HG03520 (cell line): ENCODE data around the gene ST3GAL5.
"Not testable (repeated sequence)": the region's sequence is repeated elsewhere in the genome, so short reads cannot be mapped to it uniquely, and the experiment has no call there.

Experiments
- ATAC-seq: cut with Tn5 transposase; IDR thresholded peaks from one replicate; pipeline ENCODE4 v1.9.1; 2021; ENCODE audit warnings: mild to moderate bottlenecking, moderate library complexity; ENCODE audit not compliant: unreplicated experiment

The ST3GAL5 gene

DNA sequence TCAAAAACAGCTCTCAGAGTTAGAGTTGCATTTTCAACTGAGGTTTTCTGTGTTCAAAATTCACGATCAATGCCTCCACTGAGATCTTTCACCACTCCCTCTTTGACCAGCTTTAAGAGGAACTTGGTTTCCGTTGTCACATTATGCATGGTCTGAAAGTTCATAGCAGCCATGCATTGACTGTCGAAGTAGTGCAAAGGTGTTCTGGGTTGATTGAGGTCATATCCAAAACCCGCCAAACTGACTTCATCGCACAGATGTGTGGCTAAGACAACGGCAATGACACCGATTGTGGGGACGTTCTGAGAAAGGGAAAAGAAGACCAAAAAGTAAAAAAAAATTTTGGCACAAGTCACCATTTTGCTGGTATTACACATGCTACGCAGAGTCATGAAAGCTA, 48.7 kb downstream of the ST3GAL5 start:
- ATAC-seq, result no peak

DNA sequence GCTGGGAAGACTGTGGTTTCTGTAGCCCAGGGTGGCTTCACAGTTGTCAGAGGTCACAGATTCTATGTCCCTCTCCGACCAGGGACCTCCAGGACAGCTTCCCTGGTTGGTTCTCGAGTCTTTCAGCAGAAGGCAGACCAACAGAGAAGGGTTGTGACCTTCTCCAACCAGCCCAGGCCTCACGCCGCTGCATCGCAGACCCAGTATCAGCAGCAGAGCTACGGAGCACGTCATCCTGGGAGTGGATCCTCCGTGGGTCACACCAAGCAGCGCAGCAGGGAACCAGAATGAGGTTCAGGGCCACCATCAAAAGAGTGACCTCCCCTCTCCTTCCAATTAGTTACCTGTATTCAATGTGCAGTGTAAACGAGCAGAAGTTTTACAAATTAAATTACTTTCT, 49.3 kb downstream of the ST3GAL5 start:
- ATAC-seq, result no peak

DNA sequence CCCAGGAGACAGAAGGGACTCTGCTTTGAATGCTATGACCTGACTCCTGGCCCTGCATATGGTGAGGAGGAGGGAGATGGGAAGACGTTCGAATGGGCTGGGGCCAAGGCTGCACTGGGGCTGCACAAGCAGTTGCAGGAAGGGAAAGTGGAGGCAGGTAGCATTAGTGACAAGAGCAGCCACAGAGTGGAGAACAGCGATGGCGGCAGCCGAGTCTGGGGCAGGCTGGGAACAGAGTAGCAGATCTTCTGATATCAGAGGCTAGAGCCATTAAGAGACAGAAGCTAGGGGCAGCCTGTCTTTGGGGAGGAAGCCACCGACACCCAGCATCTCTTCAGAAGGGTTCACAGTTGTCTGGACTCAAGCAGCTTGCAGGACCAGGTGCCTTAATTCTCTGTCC, 50.1 kb downstream of the ST3GAL5 start:
- no peak for ATAC-seq

DNA sequence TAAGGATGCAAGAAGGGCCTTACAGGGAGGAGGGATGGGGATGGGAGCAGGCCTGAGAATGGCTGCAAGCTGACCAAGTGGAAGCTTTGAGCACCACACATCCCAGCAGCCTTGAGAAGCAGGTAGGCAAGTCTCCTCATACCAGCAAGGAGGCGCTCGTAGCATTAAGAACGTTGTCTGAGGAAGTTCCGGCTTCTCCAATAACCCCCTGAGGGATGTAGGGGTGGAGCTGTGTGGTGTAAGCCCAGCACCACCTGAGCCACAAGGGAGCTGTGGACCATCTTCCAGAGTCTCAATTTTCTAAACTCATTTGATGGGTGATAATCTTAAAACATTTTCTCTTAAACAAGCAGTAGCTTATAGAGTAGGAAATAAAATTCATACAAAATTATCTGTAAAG, 50.6 kb downstream of the ST3GAL5 start:
- no peak for ATAC-seq

DNA sequence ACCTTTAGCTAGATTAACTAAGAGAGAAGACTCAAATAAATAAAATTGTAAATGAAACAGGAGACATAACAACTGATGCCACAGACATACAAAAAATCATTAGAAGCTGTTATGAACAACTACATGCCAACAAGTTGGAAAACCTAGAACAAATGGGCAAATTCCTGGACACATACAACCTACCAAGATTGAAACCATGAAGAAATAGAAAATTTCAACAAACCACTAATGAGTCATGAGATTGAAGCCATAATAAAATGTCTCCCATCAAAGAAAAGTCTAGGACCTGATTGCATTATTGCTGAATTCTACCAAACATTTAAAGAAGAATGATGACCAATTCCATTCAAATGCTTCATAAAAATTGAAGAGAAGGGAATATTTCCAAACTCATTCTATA, 54.3 kb downstream of the ST3GAL5 start:
- no peak for ATAC-seq

DNA sequence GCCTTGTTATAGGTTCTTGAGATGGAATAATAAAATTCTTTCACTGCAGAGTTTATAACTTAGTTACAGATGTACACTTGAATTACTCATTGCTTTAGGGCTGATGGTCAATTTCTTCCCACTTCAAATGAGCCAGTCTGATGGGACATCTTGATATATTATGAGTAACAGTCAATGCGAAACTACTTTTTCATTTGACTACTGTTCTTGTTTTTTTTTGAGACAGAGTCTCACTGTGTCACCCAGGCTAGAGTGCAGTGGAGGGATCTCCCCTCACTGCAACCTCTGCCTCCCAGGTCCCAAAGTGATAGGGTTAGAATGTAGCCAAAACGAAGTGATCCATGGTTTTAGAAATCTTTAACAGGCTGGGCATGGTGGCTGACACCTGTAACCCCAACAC, 57.1 kb downstream of the ST3GAL5 start:
- no peak for ATAC-seq

DNA sequence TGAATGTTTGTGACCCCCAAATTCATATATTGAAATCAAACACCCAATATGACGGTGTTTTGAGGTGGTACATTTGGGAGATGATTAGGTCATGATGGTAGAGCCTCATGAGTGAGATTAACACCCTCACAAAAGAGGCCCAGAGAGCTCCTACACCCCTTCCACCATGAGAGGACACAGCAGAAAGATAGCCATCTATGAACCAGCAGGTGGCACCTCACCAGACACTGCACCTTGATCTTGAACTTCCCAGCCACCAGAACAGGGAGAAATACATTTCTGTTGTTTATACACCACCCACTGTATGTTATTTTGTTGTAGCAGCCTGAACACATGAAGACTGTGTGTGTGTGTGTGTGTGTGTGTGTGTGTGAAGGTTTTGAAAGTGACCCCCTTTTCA, 58.1 kb downstream of the ST3GAL5 start:
- no peak for ATAC-seq

DNA sequence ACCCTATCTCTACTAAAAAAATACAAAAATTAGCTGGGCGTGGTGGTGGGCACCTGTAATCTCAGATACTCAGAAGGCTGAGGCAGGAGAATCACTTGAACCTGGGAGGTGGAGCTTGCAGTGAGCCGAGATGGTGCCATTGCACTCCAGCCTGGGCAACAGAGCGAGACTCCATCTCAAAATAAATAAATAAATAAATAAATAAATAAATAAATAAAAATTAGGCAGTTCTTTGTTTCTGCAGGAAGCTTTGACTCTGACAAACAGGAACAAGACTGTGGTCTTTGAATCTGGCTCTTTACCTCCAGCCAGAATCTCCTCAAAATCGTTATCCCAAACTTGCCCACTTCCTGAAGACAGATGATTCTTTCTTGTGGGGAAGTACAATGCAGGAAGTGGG, 59.4 kb downstream of the ST3GAL5 start:
- not testable (repeated sequence) for ATAC-seq

DNA sequence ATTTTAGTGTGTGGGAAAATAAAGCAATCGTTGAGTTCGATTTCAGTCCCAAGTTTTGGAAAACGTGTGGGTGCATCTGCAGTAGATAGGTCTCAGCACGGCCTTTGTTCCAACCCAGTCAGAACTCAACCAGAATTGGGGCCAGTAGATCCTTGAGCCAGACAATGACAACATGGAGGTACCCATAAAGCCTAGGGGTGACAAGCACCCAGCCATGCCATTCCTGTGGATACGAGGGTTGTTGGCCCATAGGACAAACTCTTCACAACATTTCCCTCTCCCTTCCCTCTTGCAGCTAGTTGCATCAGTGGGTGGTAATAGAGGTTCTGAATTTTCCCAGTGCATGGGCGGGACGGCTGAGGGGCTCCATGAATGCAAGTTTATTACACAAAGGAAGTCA, 60.1 kb downstream of the ST3GAL5 start:
- ATAC-seq, result no peak

- ATAC-seq, result no peak
Observed at GRCh38 chr2:85827879-85828569, 60.8 kb downstream of the ST3GAL5 start.

GRCh38 chr2:85826990-85827878, 61.6 kb downstream of the ST3GAL5 start:
- ATAC-seq, result no peak

DNA sequence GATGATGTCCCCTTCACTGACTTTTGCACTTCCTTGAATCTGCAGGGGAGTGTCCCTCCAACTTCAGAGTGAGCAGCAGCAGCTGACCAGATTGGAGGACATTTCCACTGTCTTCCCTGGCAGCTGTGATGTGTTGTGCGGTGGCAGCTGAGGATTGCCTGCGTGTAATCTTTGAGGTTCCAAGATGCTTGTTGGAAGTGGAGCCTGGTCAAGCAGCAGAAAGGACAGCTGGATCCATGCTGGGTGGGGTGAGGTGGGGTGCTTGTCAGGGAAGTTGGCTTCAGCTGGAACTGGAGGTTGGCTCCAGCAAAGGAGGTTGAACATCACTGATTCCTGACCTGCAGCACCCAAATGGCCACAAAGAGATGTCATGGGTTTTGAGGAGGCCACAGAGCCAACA, 64.8 kb downstream of the ST3GAL5 start:
- ATAC-seq, result no peak

DNA sequence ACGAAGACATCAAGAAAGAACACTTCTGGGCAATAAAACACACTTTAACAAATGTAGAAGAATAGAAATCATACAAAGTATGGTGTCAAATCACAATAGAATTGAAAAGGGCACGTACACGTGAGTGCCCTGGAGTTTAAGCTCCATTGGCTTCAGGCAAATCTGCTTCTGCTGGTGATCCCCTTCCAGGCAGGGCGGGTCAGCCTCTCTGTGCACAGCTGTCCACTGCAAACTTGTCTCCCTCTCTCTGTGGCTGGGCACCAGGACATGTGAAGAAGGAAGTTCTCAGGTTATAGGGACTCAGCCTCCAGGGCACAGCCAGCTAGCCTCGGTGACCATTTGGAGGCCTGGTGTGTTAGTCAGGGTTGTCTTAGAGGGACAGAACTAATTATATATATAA, 66.0 kb downstream of the ST3GAL5 start:
- no peak for ATAC-seq

DNA sequence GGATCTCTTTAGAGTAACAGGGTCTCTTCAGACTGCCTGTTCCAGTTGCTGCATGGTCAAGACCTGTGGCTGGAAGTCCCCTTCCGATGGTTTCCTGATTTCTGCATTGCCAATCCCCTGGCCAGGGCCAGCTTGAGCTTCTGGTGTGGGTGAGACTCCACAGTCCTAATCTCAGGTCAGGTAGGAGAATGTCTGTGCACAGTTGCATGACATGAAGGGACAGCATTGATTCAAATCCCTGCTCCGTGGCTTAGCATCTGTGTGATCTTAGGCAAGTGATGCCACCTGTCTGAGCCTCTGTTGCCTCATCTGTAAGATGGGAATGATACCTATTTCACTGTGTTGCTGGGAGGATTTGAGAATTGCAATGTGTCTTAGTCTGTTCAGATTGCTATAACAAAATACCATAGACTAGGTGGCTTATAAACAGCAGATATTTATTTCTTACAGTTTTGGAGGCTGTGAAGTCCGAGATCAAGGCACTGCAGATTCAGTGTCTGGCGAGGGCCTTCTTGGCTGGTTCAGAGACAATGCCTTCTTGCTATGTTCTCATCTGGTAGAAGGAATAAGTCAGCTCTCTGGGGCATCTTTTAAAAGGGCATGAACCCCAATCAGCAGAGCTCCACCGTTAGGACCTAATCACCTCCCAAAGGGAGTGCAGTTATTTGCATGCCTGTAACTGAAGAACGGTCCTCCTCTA, 68.8 kb downstream of the ST3GAL5 start:
- ATAC-seq, result no peak

DNA sequence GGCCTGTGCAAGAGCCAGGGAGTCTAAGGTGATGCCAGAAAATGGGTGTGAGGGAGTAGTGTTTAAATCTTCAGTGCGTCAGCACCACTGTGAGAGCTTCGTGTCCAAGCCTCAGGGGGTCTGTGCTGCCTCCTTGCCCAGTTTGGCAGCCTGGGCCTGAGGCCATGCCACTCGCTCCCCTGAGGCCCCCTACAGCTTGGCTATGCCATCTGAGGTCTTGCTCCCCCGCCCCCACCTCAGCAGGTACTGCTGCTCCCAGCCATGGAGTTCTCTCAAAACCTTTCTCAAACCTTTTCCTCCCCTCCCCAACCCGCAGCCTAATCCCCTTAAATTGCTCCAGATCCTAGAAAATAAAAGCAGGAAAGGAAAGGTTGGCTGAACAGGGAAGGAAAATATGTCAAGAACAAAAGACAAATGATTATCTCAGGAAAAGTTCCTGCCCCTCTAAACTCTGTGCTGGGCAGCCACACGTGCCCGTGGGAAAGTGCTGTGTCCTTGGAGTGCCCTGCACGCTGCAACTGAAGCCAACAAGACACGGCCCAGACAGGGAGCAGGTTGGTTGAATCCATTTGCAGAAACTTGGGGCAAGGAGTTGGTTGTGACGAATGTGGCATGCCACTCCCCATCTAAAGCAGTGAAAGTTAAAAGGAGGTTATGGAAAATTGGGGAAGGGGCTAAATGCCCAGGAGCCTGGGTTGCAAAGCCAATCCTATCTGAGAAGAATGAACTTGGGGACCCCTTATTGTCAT, 73.8 kb downstream of the ST3GAL5 start:
- ATAC-seq, result no peak

GRCh38 chr2:85813982-85814801, 74.6 kb downstream of the ST3GAL5 start:
- no peak for ATAC-seq

GRCh38 chr2:85813211-85813981, 75.4 kb downstream of the ST3GAL5 start:
- no peak for ATAC-seq

GRCh38 chr2:85812094-85812735, 76.6 kb downstream of the ST3GAL5 start:
- ATAC-seq, result no peak
